ENCODE results near the gene HMGB3.

DNA sequence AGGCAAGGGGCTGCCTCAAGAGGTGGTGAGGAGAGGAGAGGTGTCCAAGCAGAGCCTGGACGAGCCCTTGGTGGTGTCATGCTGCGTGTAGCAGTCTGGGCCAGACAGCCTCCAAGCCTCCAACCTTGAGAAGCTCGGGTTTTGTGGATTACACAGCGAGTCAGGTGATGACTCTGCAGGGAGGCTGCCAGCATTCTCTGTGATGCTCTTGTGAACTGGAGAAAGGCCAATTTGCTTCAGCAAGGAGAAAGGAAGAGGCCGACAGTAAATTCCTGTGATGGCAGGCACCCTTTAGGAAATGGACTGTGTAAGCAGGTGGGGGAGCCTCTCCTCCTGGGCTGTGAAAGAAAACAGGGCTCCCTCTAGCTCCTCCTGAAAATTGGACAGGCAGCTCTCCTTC, 48.7 kb upstream of the HMGB3 start:
- TF ChIP-seq, protein P1, sequence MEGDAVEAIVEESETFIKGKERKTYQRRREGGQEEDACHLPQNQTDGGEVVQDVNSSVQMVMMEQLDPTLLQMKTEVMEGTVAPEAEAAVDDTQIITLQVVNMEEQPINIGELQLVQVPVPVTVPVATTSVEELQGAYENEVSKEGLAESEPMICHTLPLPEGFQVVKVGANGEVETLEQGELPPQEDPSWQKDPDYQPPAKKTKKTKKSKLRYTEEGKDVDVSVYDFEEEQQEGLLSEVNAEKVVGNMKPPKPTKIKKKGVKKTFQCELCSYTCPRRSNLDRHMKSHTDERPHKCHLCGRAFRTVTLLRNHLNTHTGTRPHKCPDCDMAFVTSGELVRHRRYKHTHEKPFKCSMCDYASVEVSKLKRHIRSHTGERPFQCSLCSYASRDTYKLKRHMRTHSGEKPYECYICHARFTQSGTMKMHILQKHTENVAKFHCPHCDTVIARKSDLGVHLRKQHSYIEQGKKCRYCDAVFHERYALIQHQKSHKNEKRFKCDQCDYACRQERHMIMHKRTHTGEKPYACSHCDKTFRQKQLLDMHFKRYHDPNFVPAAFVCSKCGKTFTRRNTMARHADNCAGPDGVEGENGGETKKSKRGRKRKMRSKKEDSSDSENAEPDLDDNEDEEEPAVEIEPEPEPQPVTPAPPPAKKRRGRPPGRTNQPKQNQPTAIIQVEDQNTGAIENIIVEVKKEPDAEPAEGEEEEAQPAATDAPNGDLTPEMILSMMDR (conservative IDR thresholded peaks at IDR 0.05), result no peak
- no peak for TF ChIP-seq ZFX (IDR thresholded peaks at IDR 0.05)
